Airway epithelial cell (primary cell): ENCODE data around the gene MYORG. TPM values are rescaled to one million over a fixed set of nuclear protein-coding genes. Genes with fewer than 3 reads are reported as not detected.

Experiments used
- total RNA-seq: library from RNA; depleted of rRNA; stranded (reverse); fragments of >200 nt; gene quantifications from 2 replicates; pipeline ENCODE4 v1.2.3, GENCODE V29; 2015

The MYORG gene
- total RNA-seq: 11.9 and 17.6 TPM in 2 replicates

GRCh38 chr9:34376596-34377403, at the start of gene MYORG:
TSS of gene MYORG (minus strand) at chr9:34376898. CDS start at chr9:34372943, 3,955 bp downstream.

DNA sequence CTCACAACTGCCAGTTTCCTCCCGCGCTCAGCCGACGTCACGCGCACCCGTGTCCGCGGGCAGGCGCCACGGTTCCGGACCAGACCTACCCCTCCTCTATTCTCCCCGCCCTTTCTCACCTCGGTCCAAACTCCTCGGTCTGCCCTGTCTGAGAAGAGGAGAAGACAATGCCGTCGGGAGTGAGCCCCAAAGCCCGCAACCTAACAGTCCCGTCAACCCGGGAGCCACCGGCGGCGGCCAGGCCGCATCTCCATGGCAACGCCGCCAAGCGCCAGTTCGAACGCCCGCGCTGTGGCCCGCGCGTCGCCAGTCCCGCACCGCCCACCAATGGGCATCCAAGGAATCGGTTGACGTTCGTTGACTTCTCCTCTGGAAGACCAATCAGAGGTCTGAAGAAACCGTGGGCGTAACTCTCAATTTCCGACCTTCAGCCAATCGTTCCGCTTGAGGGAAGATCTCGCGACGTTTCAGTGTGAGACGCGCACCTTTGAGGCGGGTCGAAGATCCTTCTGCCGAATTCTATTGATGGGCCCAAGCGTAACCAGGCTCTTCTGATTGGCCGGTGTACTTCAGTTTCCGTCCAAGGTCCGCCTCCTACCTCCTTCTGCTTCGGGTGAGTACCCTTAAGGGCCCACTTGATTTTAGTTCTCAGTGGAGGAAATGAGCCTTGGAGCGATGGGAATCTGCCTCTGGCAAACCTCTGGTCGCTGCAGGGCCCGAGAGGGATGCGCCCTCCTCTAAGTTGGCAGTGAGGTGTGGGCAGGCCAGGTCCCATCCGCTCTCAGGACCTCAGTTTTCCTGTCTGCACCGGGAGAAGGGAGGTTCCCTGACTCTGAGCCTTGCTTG, 47.5 kb downstream of the MYORG start, which contains the start of the genes KIF24 and NUDT2:
TSS of gene KIF24 (minus strand) at position 282 of the 846 bp plus-strand sequence. CDS start 17,922 bp downstream, outside the sequence.
TSS of gene NUDT2 (plus strand) at position 583 of the 846 bp plus-strand sequence. CDS start 9,471 bp downstream, outside the sequence.

Other genes with a start within 250 kb of the MYORG start
- gene UBAP1, start 197.9 kb downstream of the MYORG start, total RNA-seq: 29.6 and 45.4 TPM in 2 replicates
- 2.2 and 2.5 TPM in 2 replicates for gene KIF24, start 47.6 kb downstream of the MYORG start, total RNA-seq
- gene NUDT2, start 47.3 kb downstream of the MYORG start, total RNA-seq: 52.5 and 53.3 TPM in 2 replicates
- gene FAM219A, start 81.7 kb upstream of the MYORG start, total RNA-seq: 9.7 and 12.8 TPM in 2 replicates
- gene DNAI1, start 81.9 kb upstream of the MYORG start, total RNA-seq: not detected in 2 replicates
- gene ENHO, start 146.1 kb upstream of the MYORG start, total RNA-seq: not detected in 2 replicates
- 0.42 TPM in 1 of 2 replicates, not detected in the other for gene CNTFR, start 212.8 kb upstream of the MYORG start, total RNA-seq
- 41.4 and 41.8 TPM in 2 replicates for gene RPP25L, start 235.2 kb upstream of the MYORG start, total RNA-seq
- gene DCTN3, start 243.6 kb upstream of the MYORG start, total RNA-seq: 90.6 and 152 TPM in 2 replicates